Measurements from ENCODE around the gene ADGRA1. TPM values are rescaled to one million over a fixed set of nuclear protein-coding genes. Genes with fewer than 3 reads are reported as not detected.

The ADGRA1 gene
- total RNA-seq, 4 donors from 2014 or later: 0.13 to 0.40 (median 0.29) TPM

DNA sequence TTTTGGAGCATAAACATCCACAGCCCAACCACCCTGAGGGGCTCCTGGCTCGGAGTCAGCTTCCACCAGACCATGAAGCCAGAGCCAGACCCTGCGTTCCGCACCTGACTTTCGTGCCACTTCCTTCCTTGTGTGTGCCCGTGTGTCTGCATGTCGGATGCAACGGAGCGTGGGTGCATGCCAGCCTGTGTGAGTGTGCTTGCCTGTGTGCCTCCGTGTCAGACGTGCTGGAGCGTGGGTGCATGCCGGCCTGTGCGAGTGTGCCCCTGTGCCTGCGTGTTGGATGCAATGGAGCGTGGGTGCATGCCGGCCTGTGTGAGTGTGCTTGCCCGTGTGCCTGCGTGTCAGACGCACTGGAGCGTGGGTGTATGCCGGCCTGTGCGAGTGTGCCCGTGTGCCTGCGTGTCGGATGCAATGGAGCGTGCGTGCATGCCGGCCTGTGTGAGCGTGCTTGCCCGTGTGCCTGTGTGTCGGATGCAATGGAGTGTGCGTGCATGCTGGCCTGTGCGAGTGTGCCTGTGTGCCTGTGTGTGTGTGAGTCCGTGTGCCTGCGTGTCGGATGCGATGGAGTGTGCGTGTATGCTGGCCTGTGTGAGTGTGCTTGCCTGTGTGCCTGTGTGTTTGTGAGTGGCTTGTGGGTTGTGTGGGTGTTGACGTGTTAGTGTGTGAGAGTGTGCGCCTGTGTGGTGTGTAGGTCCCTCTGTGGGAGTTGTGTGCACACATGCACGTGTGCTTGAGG is 44.2 kb downstream of the ADGRA1 start:
- H3K9me3 ChIP-seq: no peaks in the 10 kb centered on the region
- intact Hi-C loops (cut with DNase I): no loop called here
- DNase-seq: peak; percentile 43 to 53
- 54 to 67% methylated on average over 30 to 41 of the region's 41 CpGs for WGBS, 2 donors
- peaks cover 0 to 4% of the 10 kb centered on the region in 2 donors for H3K4me1 ChIP-seq
- no peak overlapping the region for H3K27ac ChIP-seq
- H3K36me3 ChIP-seq: no peaks in the 10 kb centered on the region
- H3K4me3 ChIP-seq (replicated peaks in 1 of 3): no peak overlapping the region
- TF ChIP-seq POLR2A (IDR thresholded peaks at IDR 0.05): no peak
- TF ChIP-seq, protein P1, sequence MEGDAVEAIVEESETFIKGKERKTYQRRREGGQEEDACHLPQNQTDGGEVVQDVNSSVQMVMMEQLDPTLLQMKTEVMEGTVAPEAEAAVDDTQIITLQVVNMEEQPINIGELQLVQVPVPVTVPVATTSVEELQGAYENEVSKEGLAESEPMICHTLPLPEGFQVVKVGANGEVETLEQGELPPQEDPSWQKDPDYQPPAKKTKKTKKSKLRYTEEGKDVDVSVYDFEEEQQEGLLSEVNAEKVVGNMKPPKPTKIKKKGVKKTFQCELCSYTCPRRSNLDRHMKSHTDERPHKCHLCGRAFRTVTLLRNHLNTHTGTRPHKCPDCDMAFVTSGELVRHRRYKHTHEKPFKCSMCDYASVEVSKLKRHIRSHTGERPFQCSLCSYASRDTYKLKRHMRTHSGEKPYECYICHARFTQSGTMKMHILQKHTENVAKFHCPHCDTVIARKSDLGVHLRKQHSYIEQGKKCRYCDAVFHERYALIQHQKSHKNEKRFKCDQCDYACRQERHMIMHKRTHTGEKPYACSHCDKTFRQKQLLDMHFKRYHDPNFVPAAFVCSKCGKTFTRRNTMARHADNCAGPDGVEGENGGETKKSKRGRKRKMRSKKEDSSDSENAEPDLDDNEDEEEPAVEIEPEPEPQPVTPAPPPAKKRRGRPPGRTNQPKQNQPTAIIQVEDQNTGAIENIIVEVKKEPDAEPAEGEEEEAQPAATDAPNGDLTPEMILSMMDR (IDR thresholded peaks at IDR 0.05): no peak
- no peaks in the 10 kb centered on the region for H3K27me3 ChIP-seq

DNA sequence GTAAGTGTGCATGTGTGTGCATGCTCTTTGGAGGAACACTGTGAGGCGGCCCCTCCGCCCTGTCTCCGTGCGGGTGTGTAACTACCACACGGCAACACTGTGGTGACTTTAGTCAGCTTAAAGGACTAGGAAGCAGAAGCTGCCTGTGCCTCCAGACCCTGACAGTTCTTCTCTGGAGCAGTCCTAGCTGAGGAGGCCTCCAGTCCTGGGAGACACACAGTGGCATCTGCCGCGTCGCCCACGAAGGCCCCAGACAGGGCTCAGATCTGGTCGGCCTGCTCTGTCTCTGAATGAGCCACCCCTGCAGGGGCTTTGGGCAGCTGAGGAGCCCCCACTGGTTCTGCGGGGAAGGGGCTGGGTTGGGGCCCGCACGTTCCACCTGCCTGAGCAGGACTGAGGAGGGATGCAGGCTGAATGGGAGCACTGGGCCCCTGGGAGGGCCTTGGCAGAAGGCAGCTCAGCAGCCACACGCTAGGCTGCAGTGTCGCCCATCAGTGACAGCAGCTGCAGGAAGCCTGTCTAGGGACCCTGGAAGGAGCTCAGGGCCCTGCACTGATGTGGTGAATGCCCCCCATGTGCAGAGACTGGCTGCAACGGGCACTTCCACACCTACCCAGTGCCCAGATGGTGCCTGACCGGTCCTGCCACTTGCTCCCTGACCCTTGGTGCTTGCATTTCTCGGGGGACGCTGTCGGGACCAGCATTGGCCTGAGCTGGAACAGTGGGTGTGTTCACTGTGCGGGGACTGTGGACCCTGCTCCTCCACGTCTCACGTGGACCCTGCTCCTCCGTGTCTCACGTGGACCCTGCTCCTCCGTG is 45.0 kb downstream of the ADGRA1 start:
- intact Hi-C loops (cut with DNase I): no loop called here
- DNase-seq: no peak
- Histone ChIP-seq H3K27me3 (no peaks in the 10 kb centered on the region), H3K36me3 (no peaks in the 10 kb centered on the region), H3K4me1 (peaks cover 0 to 4% of the 10 kb centered on the region in 2 donors), H3K4me3 (replicated peaks in 1 of 3) (no peak overlapping the region), H3K27ac (no peak overlapping the region), H3K9me3 (no peaks in the 10 kb centered on the region)
- WGBS, 2 donors: 88 to 89% methylated on average over 13 to 24 of the region's 26 CpGs
- no peak for TF ChIP-seq POLR2A (IDR thresholded peaks at IDR 0.05)
- TF ChIP-seq, protein P1 (IDR thresholded peaks at IDR 0.05): no peak

DNA sequence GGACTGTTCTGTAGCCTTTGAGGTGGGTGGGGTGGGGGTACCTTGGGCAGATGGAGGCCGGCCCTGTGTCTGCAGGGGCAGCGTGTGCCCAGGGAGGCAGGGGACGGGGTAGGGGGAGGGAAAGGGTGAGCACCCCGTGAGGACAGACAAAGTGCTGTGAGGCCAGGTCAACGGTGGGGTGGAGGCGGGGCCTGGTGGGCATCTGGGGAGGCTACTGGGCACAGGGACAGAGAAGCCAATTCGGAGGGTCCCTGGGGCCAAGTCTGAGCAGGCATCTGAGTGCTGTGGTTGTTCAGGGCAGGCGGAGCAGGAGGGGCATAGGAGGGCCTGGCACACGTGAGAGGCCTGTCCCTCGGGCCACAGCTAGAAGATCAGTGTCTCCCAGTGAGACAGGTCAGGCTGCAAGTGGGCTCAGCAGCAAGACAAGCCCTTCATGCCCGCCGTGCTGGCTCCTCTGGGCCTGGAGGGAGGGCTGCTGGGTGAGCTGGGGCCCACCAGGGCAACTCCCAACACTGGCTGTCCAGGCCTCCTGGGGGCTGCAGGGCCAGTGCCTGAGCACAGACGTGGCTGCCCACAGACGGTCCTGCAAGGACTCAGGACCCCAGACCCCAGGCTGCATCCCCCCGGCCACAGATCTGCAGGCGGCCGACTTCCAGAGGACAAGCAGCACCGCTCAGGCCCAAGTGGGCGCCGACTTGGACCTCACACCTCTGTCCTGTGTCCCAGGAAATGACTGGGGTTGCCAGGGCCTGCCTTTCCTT is 45.9 kb downstream of the ADGRA1 start:
- Histone ChIP-seq H3K4me3 (replicated peaks in 1 of 3) (no peak overlapping the region), H3K27me3 (no peaks in the 10 kb centered on the region), H3K4me1 (peaks cover 0 to 4% of the 10 kb centered on the region in 2 donors), H3K27ac (no peak overlapping the region), H3K36me3 (no peaks in the 10 kb centered on the region), H3K9me3 (no peaks in the 10 kb centered on the region)
- 74 to 91% methylated on average over 12 to 13 of the region's 20 CpGs for WGBS, 2 donors
- no peak for DNase-seq
- intact Hi-C loops (cut with DNase I): no loop called here
- TF ChIP-seq POLR2A (IDR thresholded peaks at IDR 0.05): no peak
- TF ChIP-seq, protein P1 (IDR thresholded peaks at IDR 0.05): no peak

DNA sequence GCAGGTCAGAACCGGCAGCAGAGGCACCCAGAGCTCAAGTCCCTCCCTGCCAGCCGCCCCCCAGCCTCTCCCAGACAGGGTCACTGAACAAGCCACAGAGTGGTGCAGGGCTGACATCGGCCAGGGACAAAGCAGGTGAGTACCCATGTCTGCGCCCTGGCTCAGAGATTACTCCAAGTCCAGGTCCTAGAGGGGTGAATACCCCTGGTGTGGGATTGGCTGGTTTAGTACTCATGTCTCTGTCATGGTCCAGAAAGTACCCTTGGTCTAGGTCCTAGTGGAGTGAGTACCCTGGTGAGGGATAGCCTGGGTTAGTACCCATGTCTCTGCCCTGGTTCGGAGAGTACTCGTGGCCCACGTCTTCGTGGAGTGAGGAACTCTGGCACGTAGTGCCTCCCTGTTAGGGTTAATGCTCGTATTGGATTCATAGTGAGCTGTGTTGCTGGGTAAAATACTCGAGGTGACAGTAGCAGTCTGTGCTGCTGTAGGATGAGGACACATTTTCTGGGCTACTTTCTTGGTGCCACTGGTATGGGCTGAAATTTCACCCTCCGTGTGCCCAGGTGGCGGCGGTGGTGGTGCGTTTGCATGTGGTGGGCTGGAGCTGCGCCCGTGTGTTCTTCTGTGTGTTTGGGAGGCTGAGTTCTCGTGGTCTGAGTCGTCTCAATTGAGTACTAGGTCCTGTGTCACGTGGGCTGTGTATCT is 46.8 kb downstream of the ADGRA1 start:
- peaks cover 0 to 4% of the 10 kb centered on the region in 2 donors for H3K4me1 ChIP-seq
- intact Hi-C loops (cut with DNase I): no loop called here
- H3K36me3 ChIP-seq: no peaks in the 10 kb centered on the region
- H3K27me3 ChIP-seq: no peaks in the 10 kb centered on the region
- H3K27ac ChIP-seq: no peak overlapping the region
- 77 to 82% methylated on average over 16 to 20 of the region's 20 CpGs for WGBS, 2 donors
- H3K9me3 ChIP-seq: no peaks in the 10 kb centered on the region
- no peak for DNase-seq
- no peak overlapping the region for H3K4me3 ChIP-seq (replicated peaks in 1 of 3)
- TF ChIP-seq POLR2A (IDR thresholded peaks at IDR 0.05): no peak
- TF ChIP-seq, protein P1 (IDR thresholded peaks at IDR 0.05): no peak
